ENCODE data around the gene BUB1. TPM values are rescaled to one million over a fixed set of nuclear protein-coding genes. Genes with fewer than 3 reads are reported as not detected.
"Not testable (repeated sequence)": the region's sequence is repeated elsewhere in the genome, so short reads cannot be mapped to it uniquely, and the experiment has no call there.

BUB1 gene
- total and polyA plus RNA-seq, 2 of the 8 experiments (the other 6 are each of a cell fraction or from before 2014, with no cell fraction given): 48.4 to 113 TPM

DNA sequence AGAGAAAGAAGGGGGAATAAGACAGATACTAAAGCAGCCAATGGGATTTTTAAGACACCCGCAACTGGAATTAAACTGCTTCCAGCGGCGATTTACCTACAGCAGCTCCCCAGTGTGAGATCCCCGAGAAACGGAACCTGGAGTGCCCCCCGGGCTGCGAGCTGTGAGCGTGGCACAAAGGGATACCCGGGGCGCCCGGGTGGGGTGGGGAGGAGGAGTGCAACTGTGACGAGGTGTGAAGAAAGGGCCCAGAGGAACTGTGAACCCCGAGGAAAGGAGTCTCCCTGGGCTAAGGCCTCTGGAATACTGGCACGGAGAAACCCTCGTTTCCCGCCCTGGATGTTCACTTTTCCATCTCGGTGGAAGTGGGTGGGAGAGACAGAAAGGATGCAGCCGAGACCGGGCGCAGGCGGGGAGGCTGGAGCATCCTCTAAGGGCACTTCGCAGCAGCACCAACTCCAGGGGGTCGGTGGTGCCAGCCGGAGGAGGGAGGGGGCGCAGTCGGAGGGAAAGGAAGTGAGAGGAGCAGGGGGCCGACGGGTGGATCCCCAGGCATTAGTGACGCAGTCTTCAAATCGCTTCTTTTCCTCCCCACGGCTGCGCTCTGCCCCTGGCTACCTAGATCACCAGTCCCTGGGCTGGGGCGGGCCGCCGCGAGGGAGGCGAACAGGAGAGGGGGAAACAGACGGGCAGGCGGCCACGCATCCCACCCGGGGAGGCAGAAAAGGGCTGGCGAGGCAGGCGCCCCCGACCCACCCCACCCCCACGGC, 67.8 kb downstream of the BUB1 start:
- H2BK120ac ChIP-seq (replicated peaks; ENCODE audit: low read depth, low read length); H4K8ac ChIP-seq (ENCODE audit: extremely low read depth, insufficient read depth, low read length); H3K79me1 ChIP-seq (ENCODE audit: low read depth, low read length); H3K56ac ChIP-seq (replicated peaks; ENCODE audit: insufficient read length, low read depth, low read length); H3K4me3 ChIP-seq (ENCODE audit: extremely low read depth in 1 of 4, insufficient read depth in 2 of 4, low read depth in 3 of 4, low read length in 4 of 4); CTCF ChIA-PET (ENCODE audit: partially characterized antibody); POLR2A ChIA-PET (ENCODE audit: partially characterized antibody); H2BK15ac ChIP-seq (ENCODE audit: low read length); H3K4me1 ChIP-seq (replicated peaks in 1 of 4; ENCODE audit: control insufficient read depth in 3 of 4, insufficient read depth in 4 of 4, low read length in 3 of 4); H4K20me1 ChIP-seq (replicated peaks in 1 of 2; ENCODE audit: control insufficient read depth in 1 of 2, insufficient read depth in 2 of 2, low read length in 2 of 2); H3K4me2 ChIP-seq (ENCODE audit: insufficient read depth in 1 of 2, low read depth in 2 of 2, low read length in 2 of 2); H3K36me3 ChIP-seq (ENCODE audit: control insufficient read depth in 2 of 4, insufficient read depth in 4 of 4, low read length in 3 of 4); H3K27me3 ChIP-seq (replicated peaks in 1 of 4; ENCODE audit: control insufficient read depth in 3 of 4, extremely low read depth in 1 of 4, insufficient read depth in 3 of 4, low read length in 3 of 4); H3K9me3 ChIP-seq (ENCODE audit: insufficient read depth in 2 of 2, low read depth in 1 of 2, low read length in 1 of 2); H2BK12ac ChIP-seq (ENCODE audit: low read depth, low read length); H3K9ac ChIP-seq (replicated peaks in 1 of 4; ENCODE audit: extremely low read depth in 1 of 4, low read depth in 3 of 4, low read length in 3 of 4); H3K14ac ChIP-seq (ENCODE audit: insufficient read length); H3K79me2 ChIP-seq (ENCODE audit: control insufficient read depth in 1 of 2, insufficient read depth in 2 of 2, low read length in 2 of 2); FAIRE-seq; H4K5ac ChIP-seq (ENCODE audit: insufficient read length, low read depth, low read length); H2AFZ ChIP-seq (ENCODE audit: low read length); H3K18ac ChIP-seq (ENCODE audit: extremely low read depth, low read length); H2BK20ac ChIP-seq (ENCODE audit: low read length); H2AK5ac ChIP-seq (ENCODE audit: low read depth, low read length); H2BK5ac ChIP-seq (ENCODE audit: low read depth, low read length); H3K23me2 ChIP-seq (ENCODE audit: low read depth, low read length); DNase-seq (ENCODE audit: low read depth in 1 of 2, low spot score in 2 of 2); H3K23ac ChIP-seq (ENCODE audit: insufficient read length); H4K91ac ChIP-seq (replicated peaks; ENCODE audit: insufficient read length, low read length); H3K27ac ChIP-seq (ENCODE audit: low read depth, low read length); H3K4ac ChIP-seq (replicated peaks; ENCODE audit: insufficient read length, low read depth, low read length): not testable (repeated sequence)
- WGBS, 2 experiments (ENCODE audit: extremely low coverage in 1 of 2, insufficient coverage in 1 of 2, insufficient read length in 1 of 2, insufficient replicate concordance in 2 of 2, low coverage in 1 of 2, low lambda C conversion rate in 2 of 2, missing lambda C conversion rate in 1 of 2): no CpG with 5 or more reads among the region's 45 CpGs
